CD4-positive, alpha-beta T cell (primary cell): ENCODE results near the gene TRAPPC14. TPM values are rescaled to one million over a fixed set of nuclear protein-coding genes. Genes with fewer than 3 reads are reported as not detected.
A peak's percentile ranks its signal among the peaks of the same experiment; 100 is the strongest.

ENCODE experiments used
- ATAC-seq: fragments of 200-7000 bp; cut with Tn5 transposase; one replicate; pipeline ENCODE4 v1.10.0; 2022; ENCODE audit warnings: mild to moderate bottlenecking; ENCODE audit not compliant: poor library complexity
- CTCF ChIA-PET: fragments of 350-600 bp; sonication (Branson Sonifier 250); formaldehyde crosslinking; loops from one replicate; lab custom pipeline; 2021; ENCODE audit warnings: antibody characterized with exemption, inconsistent platforms; lab: Charles Lee
- POLR2A ChIA-PET: fragments of 350-600 bp; sonication (Branson Sonifier 250); formaldehyde crosslinking; loops from one replicate; lab custom pipeline; 2021; ENCODE audit warnings: antibody characterized with exemption, inconsistent platforms; lab: Charles Lee
- DNase-seq, 14 experiments: peaks; one replicate each; pipeline ENCODE4 v3.0.0-alpha.2; 2013 to 2020; ENCODE audit warnings: mixed read lengths in 2 of 14
- H3K27ac ChIP-seq, 2 donors: one replicate each; pipeline versions ENCODE4 v1.5.1 to v1.7.0; 2013; ENCODE audit warnings: low read length in 2 of 2, low read depth in 1 of 2, mild to moderate bottlenecking in 1 of 2
- H3K27me3 ChIP-seq, 2 experiments: 1 replicate in 1 of 2; 2 replicates in 1 of 2; pipeline versions ENCODE4 v1.6.1 to v1.7.0; 2013; ENCODE audit warnings: low read length in 2 of 2, control low read depth in 1 of 2, mild to moderate bottlenecking in 1 of 2, moderate library complexity in 1 of 2; ENCODE audit not compliant: insufficient read depth in 2 of 2, control insufficient read depth in 1 of 2
- H3K36me3 ChIP-seq: one replicate; pipeline ENCODE4 v1.6.1; 2013; ENCODE audit warnings: low read length, control low read depth; ENCODE audit not compliant: insufficient read depth
- H3K4me1 ChIP-seq: one replicate; pipeline ENCODE4 v1.6.1; 2013; ENCODE audit warnings: low read length, control low read depth; ENCODE audit not compliant: insufficient read depth
- H3K4me3 ChIP-seq: one replicate; pipeline ENCODE4 v1.5.1; 2013; ENCODE audit warnings: mild to moderate bottlenecking, low read length, moderate library complexity
- H3K9me3 ChIP-seq, 2 experiments: 1 replicate in 1 of 2; 2 replicates in 1 of 2; pipeline versions ENCODE4 v1.6.1 to v1.7.0; 2013; ENCODE audit warnings: low read length in 2 of 2, mild to moderate bottlenecking in 2 of 2, control low read depth in 1 of 2, moderate library complexity in 1 of 2; ENCODE audit not compliant: control insufficient read depth in 1 of 2, insufficient read depth in 1 of 2
- H3K27ac Mint-ChIP-seq: one replicate; pipeline ENCODE4 v1.8.0; 2020; ENCODE audit warnings: mixed read lengths
- H3K27me3 Mint-ChIP-seq: one replicate; pipeline ENCODE4 v1.8.0; 2021; ENCODE audit warnings: mixed read lengths
- H3K36me3 Mint-ChIP-seq: one replicate; pipeline ENCODE4 v1.8.0; 2021; ENCODE audit warnings: low read depth, mixed read lengths
- H3K4me1 Mint-ChIP-seq: one replicate; pipeline ENCODE4 v1.8.0; 2021; ENCODE audit warnings: low read depth, mixed read lengths
- H3K4me3 Mint-ChIP-seq: one replicate; pipeline ENCODE4 v1.8.0; 2020; ENCODE audit warnings: mild to moderate bottlenecking, mixed read lengths
- H3K9me3 Mint-ChIP-seq: one replicate; pipeline ENCODE4 v1.8.0; 2020; ENCODE audit warnings: mixed read lengths
- CTCF ChIP-seq: fragments of 200-600 bp; IDR thresholded peaks from one replicate; pipeline ENCODE4 v1.8.0; 2022; ENCODE audit warnings: antibody characterized with exemption, mild to moderate bottlenecking
- intact Hi-C, 2 experiments: fragments of 100-400 bp; cut with DNase I in 1 of 2; cut with micrococcal nuclease in 1 of 2; formaldehyde crosslinking; loops; one replicate each; pipeline versions ENCODE4 v1.15.1 to v1.9.0; 2023 to 2025; cut with DNase I, micrococcal nuclease
- total RNA-seq, 174 experiments: library from RNA in 2 of 174; stranded (reverse) in 2 of 174; gene quantifications; one replicate each; pipeline ENCODE4 v1.2.3 and lab custom pipeline; 2021 to 2026

The TRAPPC14 gene
- total RNA-seq, 2 experiments from 2014 or later: 37.9 to 42.6 TPM

GRCh38 chr7:100155553-100156317 is 2.8 kb downstream of the TRAPPC14 start:
- no peaks in the 10 kb centered on the region for H3K9me3 ChIP-seq
- no peak overlapping the region for H3K4me3 ChIP-seq
- peak overlapping the region; percentile 20 for H3K27ac Mint-ChIP-seq
- H3K36me3 Mint-ChIP-seq: peaks cover 54% of the 10 kb centered on the region
- no peaks in the 10 kb centered on the region for H3K27me3 ChIP-seq
- intact Hi-C loops: loop anchor here in 1 of 2 experiments (5.0 kb wide), 1 partner anchor 117 kb away; no protein-coding TSS in a partner anchor
- H3K4me1 ChIP-seq: peaks cover 65% of the 10 kb centered on the region
- ChIA-PET CTCF (interaction anchor here (0.6 kb wide), 1 partner anchor 27 kb away, joined by 3 read pairs; no protein-coding TSS in a partner anchor), POLR2A (interaction anchor here (0.6 to 3.2 kb wide), 7 partner anchors 11 to 50 kb away, joined by 3 to 21 read pairs (median 4); partner anchors contain the start of genes GAL3ST4, GPC2, MBLAC1 and STAG3)
- H3K9me3 Mint-ChIP-seq: no peaks in the 10 kb centered on the region
- DNase-seq (no peak), ATAC-seq (no peak)
- peaks cover 47% of the 10 kb centered on the region for H3K36me3 ChIP-seq
- no peak for TF ChIP-seq CTCF
- peaks cover 57% of the 10 kb centered on the region for H3K4me1 Mint-ChIP-seq
- H3K27ac ChIP-seq: no peak overlapping the region
- H3K4me3 Mint-ChIP-seq: peak overlapping the region; percentile 63
- no peaks in the 10 kb centered on the region for H3K27me3 Mint-ChIP-seq

GRCh38 chr7:100154651-100155491 is 3.7 kb downstream of the TRAPPC14 start:
- H3K4me1 ChIP-seq: peaks cover 70% of the 10 kb centered on the region
- POLR2A ChIA-PET: interaction anchor here (1.0 to 3.2 kb wide), 3 partner anchors 12 to 28 kb away, joined by 3 to 21 read pairs (median 3); partner anchors contain the start of genes GAL3ST4 and MBLAC1
- no peaks in the 10 kb centered on the region for H3K9me3 Mint-ChIP-seq

More at GRCh38 chr7:100154651-100155491, 3.7 kb downstream of the TRAPPC14 start:
- no peak overlapping the region for H3K4me3 ChIP-seq
- peak in 1 of 14 experiments; percentile 23 for DNase-seq
- peak overlapping the region; percentile 63 for H3K4me3 Mint-ChIP-seq
- no peak for ATAC-seq
- no peak overlapping the region for H3K27ac Mint-ChIP-seq
- H3K27me3 ChIP-seq: no peaks in the 10 kb centered on the region
- CTCF ChIA-PET: no interaction called here
- intact Hi-C loops: loop anchor here in 1 of 2 experiments (5.0 kb wide), 1 partner anchor 117 kb away; no protein-coding TSS in a partner anchor
- H3K36me3 ChIP-seq: peaks cover 49% of the 10 kb centered on the region
- H3K9me3 ChIP-seq: no peaks in the 10 kb centered on the region
- no peak overlapping the region for H3K27ac ChIP-seq
- no peak for TF ChIP-seq CTCF
- no peaks in the 10 kb centered on the region for H3K27me3 Mint-ChIP-seq
- H3K36me3 Mint-ChIP-seq: peaks cover 63% of the 10 kb centered on the region
- H3K4me1 Mint-ChIP-seq: peaks cover 66% of the 10 kb centered on the region
